CD4-positive, CD25-positive, alpha-beta regulatory T cell (primary cell): Measurements from ENCODE around the gene ADCY6. TPM values are rescaled to one million over a fixed set of nuclear protein-coding genes. Genes with fewer than 3 reads are reported as not detected.

Experiments
- ATAC-seq, 2 donors: fragments of 150-1000 bp; cut with Tn5 transposase; one replicate each; pipeline ENCODE4 v1.10.0; 2021; ENCODE audit warnings: low read depth in 2 of 2, moderate number of reproducible peaks in 2 of 2, moderate library complexity in 1 of 2
- DNase-seq, 3 donors: peaks; one replicate each; pipeline versions ENCODE4 v3.0.0 to v3.0.0-alpha.2; 2012 to 2022; ENCODE audit warnings: mixed read lengths in 1 of 3
- H3K27ac ChIP-seq: one replicate; pipeline ENCODE4 v1.7.0; 2013; ENCODE audit warnings: mild to moderate bottlenecking, low read length; ENCODE audit not compliant: insufficient read depth, poor library complexity, severe bottlenecking
- H3K27me3 ChIP-seq: one replicate; pipeline ENCODE4 v1.7.0; 2013; ENCODE audit warnings: low read length; ENCODE audit not compliant: control insufficient read depth, insufficient read depth
- H3K36me3 ChIP-seq: one replicate; pipeline ENCODE4 v1.7.0; 2013; ENCODE audit warnings: mild to moderate bottlenecking, low read length, moderate library complexity; ENCODE audit not compliant: control insufficient read depth, insufficient read depth
- H3K4me1 ChIP-seq: 2 replicates; pipeline ENCODE4 v1.7.0; 2013; ENCODE audit warnings: mild to moderate bottlenecking, low read length; ENCODE audit not compliant: insufficient read depth, control insufficient read depth, poor library complexity, severe bottlenecking
- H3K4me3 ChIP-seq: one replicate; pipeline ENCODE4 v1.7.0; 2013; ENCODE audit warnings: low read depth, mild to moderate bottlenecking, low read length, moderate library complexity
- H3K9me3 ChIP-seq, 2 experiments: 1 replicate in 1 of 2; 2 replicates in 1 of 2; pipeline ENCODE4 v1.7.0; 2013; ENCODE audit warnings: low read length in 2 of 2, mild to moderate bottlenecking in 1 of 2, moderate library complexity in 1 of 2; ENCODE audit not compliant: control insufficient read depth in 2 of 2
- H3K27ac Mint-ChIP-seq, 3 donors: one replicate each; pipeline ENCODE4 v1.8.0; 2020 to 2022; ENCODE audit warnings: mild to moderate bottlenecking in 3 of 3, mixed read lengths in 3 of 3, moderate library complexity in 2 of 3
- H3K27me3 Mint-ChIP-seq: one replicate; pipeline ENCODE4 v1.8.0; 2022; ENCODE audit warnings: mild to moderate bottlenecking, mixed read lengths
- H3K36me3 Mint-ChIP-seq: one replicate; pipeline ENCODE4 v1.8.0; 2020; ENCODE audit warnings: mixed read lengths
- H3K4me1 Mint-ChIP-seq, 4 donors: one replicate each; pipeline ENCODE4 v1.8.0; 2020 to 2022; ENCODE audit warnings: mixed read lengths in 4 of 4, mild to moderate bottlenecking in 1 of 4
- H3K4me3 Mint-ChIP-seq, 4 donors: one replicate each; pipeline ENCODE4 v1.8.0; 2020 to 2022; ENCODE audit warnings: mild to moderate bottlenecking in 4 of 4, mixed read lengths in 4 of 4, moderate library complexity in 3 of 4
- H3K9me3 Mint-ChIP-seq, 7 donors: one replicate each; pipeline ENCODE4 v1.8.0; 2020 to 2022; ENCODE audit warnings: mixed read lengths in 7 of 7, mild to moderate bottlenecking in 3 of 7, moderate library complexity in 2 of 7
- polyA plus RNA-seq, 4 donors: library from polyadenylated mRNA; unstranded; fragments of 300-500 nt; fragmentation: Illumina TruSeq; gene quantifications; one replicate each; pipeline ENCODE4 v1.2.3, GENCODE V29; 2021
- total RNA-seq: library from RNA; stranded (reverse); gene quantifications from one replicate; pipeline ENCODE4 v1.2.3, GENCODE V29; 2022

The ADCY6 gene
- total and polyA plus RNA-seq, 5 donors from 2014 or later = 0.12 TPM; not detected in 4

- no peaks in the 10 kb centered on the region for H3K9me3 Mint-ChIP-seq
- no peaks in the 10 kb centered on the region for H3K4me1 Mint-ChIP-seq
- H3K27me3 ChIP-seq = no peaks in the 10 kb centered on the region
- H3K36me3 Mint-ChIP-seq = no peaks in the 10 kb centered on the region
- H3K27ac Mint-ChIP-seq = peak overlapping the region in 1 of 3 donors; percentile 31
- no peaks in the 10 kb centered on the region for H3K36me3 ChIP-seq
- peaks cover 4% of the 10 kb centered on the region for H3K27me3 Mint-ChIP-seq
- no peak overlapping the region for H3K27ac ChIP-seq
- no peaks in the 10 kb centered on the region for H3K4me1 ChIP-seq
- no peak for DNase-seq
- no peak overlapping the region for H3K4me3 ChIP-seq
- no peak overlapping the region for H3K4me3 Mint-ChIP-seq
- no peaks in the 10 kb centered on the region for H3K9me3 ChIP-seq
- ATAC-seq = no peak
Observed at GRCh38 chr12:48758737-48759136, 30.2 kb downstream of the ADCY6 start.

DNA sequence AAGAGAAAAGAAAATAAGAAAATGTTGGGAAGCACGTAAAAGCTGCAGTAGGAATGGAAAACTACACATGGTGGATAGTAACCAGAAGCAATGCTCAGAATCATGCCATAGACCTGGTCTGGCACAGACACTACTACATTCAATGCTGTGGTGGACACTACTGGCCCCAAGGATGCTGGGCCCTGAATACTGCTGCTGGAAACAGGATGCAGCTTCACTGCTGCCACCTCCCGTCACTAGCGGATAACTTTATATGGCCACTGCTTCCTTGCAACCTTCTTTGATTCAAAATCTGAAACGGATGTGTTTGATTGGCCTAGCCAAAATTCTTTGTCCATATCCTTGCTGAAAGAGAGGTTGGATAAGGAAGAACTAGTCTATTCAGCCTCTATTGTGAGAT, 30.7 kb downstream of the ADCY6 start:
- Histone ChIP-seq H3K36me3 (no peaks in the 10 kb centered on the region), H3K9me3 (no peaks in the 10 kb centered on the region), H3K27ac (no peak overlapping the region), H3K27me3 (no peaks in the 10 kb centered on the region), H3K4me3 (no peak overlapping the region), H3K4me1 (no peaks in the 10 kb centered on the region)
- no peak overlapping the region for H3K4me3 Mint-ChIP-seq
- H3K27ac Mint-ChIP-seq = no peak overlapping the region
- peaks cover 4% of the 10 kb centered on the region for H3K27me3 Mint-ChIP-seq
- peaks cover 0 to 2% (median 0%) of the 10 kb centered on the region in 4 donors for H3K4me1 Mint-ChIP-seq
- DNase-seq (no peak), ATAC-seq (no peak)
- no peaks in the 10 kb centered on the region for H3K9me3 Mint-ChIP-seq
- no peaks in the 10 kb centered on the region for H3K36me3 Mint-ChIP-seq

DNA sequence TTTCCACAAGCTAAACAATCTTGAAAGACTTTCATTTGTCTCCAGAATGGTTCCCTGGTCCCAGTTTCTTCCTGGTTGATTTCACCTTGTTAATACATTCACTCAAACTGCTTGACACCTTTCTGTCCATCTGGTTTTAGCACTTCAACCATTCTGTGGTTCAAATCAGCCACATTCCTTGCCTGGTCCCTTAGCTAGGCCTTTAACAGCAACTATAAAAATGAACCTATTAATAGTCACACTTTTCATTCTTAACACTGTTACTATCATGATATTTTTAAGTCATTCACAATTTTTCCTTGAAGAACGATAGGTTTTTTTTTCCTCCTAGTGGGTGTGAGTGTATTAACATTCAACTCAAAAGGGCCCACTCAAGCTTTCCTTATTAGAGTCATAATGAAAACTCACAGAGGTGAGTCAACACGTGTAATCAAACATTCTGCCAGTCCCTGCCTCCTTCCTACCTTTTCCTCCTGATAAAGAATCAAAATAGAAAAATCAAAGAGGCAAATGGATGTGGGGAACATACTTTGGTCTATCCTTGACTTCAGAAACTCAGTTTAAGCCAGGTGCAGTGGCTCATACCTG, 38.0 kb downstream of the ADCY6 start:
- H3K27ac ChIP-seq = no peak overlapping the region
- DNase-seq = no peak
- Mint-ChIP-seq H3K27ac (no peak overlapping the region), H3K4me3 (no peak overlapping the region), H3K4me1 (peaks cover 0 to 2% (median 0%) of the 10 kb centered on the region in 4 donors), H3K36me3 (no peaks in the 10 kb centered on the region), H3K9me3 (peaks cover 0 to 1% (median 0%) of the 10 kb centered on the region in 7 donors), H3K27me3 (no peaks in the 10 kb centered on the region)
- H3K4me3 ChIP-seq = no peak overlapping the region
- H3K4me1 ChIP-seq = no peaks in the 10 kb centered on the region
- no peak for ATAC-seq
- H3K27me3 ChIP-seq = no peaks in the 10 kb centered on the region
- H3K36me3 ChIP-seq = no peaks in the 10 kb centered on the region
- H3K9me3 ChIP-seq = no peaks in the 10 kb centered on the region

DNA sequence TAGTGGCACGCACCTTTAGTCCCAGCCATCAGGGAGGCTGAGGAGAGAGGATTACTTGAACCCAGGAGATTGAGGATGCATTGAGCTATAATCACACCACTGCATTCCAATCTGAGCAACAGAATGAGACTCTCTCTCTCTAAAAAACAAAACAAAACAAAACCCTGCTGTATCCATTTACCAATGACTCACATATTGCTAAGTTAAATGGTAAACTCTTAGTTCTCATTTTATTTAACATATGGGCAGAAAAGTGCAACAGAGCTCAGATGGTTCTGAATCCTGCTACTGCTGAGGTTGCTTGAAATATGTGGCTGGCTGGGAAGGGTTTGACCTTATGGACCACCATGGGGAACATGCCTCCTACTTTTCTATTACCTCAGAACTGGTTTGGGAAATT, 38.7 kb downstream of the ADCY6 start:
- H3K36me3 ChIP-seq = no peaks in the 10 kb centered on the region
- H3K4me3 ChIP-seq = no peak overlapping the region
- DNase-seq (no peak), ATAC-seq (no peak)
- Mint-ChIP-seq H3K9me3 (peaks cover 0 to 1% (median 0%) of the 10 kb centered on the region in 7 donors), H3K27ac (no peak overlapping the region), H3K4me3 (no peak overlapping the region), H3K27me3 (no peaks in the 10 kb centered on the region), H3K4me1 (peaks cover 0 to 2% (median 0%) of the 10 kb centered on the region in 4 donors), H3K36me3 (no peaks in the 10 kb centered on the region)
- H3K9me3 ChIP-seq = no peaks in the 10 kb centered on the region
- H3K4me1 ChIP-seq = no peaks in the 10 kb centered on the region
- H3K27ac ChIP-seq = no peak overlapping the region
- H3K27me3 ChIP-seq = no peaks in the 10 kb centered on the region

- Mint-ChIP-seq H3K27me3 (peaks cover 19% of the 10 kb centered on the region), H3K9me3 (peaks cover 0 to 1% (median 0%) of the 10 kb centered on the region in 7 donors), H3K4me1 (no peaks in the 10 kb centered on the region), H3K36me3 (no peaks in the 10 kb centered on the region), H3K4me3 (no peak overlapping the region), H3K27ac (no peak overlapping the region)
- no peaks in the 10 kb centered on the region for H3K9me3 ChIP-seq
- ATAC-seq (no peak), DNase-seq (no peak)
- peaks cover 13% of the 10 kb centered on the region for H3K27me3 ChIP-seq
- no peak overlapping the region for H3K4me3 ChIP-seq
- no peaks in the 10 kb centered on the region for H3K36me3 ChIP-seq
- no peaks in the 10 kb centered on the region for H3K4me1 ChIP-seq
- H3K27ac ChIP-seq = no peak overlapping the region
Observed at GRCh38 chr12:48744251-48745008, 44.5 kb downstream of the ADCY6 start.

DNA sequence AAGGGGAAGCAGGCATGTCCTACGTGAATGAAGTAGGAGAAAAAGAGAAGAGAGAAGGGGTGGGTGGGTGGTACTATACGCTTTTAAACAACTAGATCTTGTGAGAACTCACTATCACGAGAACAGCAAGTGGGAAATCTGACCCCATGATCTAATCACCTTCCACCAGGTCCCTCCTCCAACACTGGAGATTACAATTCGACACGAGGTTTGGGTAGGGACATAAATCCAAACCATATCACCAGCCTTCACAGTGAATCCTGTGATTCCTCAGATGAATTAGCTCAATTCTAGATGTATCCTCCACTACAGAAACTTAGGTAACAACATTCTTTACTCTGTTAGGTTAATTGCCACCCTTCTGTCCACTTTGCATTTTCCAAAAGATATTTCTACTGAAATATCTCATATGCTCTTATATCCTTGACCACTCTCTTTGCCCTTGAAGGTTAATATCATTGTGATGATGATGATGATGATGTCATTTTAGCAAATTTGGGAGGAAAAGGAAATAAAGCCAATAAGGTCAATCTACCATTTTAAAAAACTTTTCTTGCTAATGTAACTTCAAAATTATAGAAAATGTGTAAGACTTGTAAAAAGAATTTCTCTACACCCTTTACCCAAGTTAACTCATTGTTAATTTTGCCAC, 49.1 kb downstream of the ADCY6 start:
- DNase-seq = no peak
- H3K4me3 Mint-ChIP-seq = no peak overlapping the region
- H3K27ac Mint-ChIP-seq = no peak overlapping the region
- peaks cover 38% of the 10 kb centered on the region for H3K27me3 Mint-ChIP-seq
- H3K4me1 ChIP-seq = no peaks in the 10 kb centered on the region
- peaks cover 13% of the 10 kb centered on the region for H3K27me3 ChIP-seq
- no peaks in the 10 kb centered on the region for H3K36me3 Mint-ChIP-seq
- no peaks in the 10 kb centered on the region for H3K9me3 Mint-ChIP-seq
- H3K4me1 Mint-ChIP-seq = no peaks in the 10 kb centered on the region
- no peak overlapping the region for H3K4me3 ChIP-seq
- ATAC-seq = no peak
- no peak overlapping the region for H3K27ac ChIP-seq
- no peaks in the 10 kb centered on the region for H3K9me3 ChIP-seq
- no peaks in the 10 kb centered on the region for H3K36me3 ChIP-seq

- DNase-seq (no peak), ATAC-seq (no peak)
- Histone ChIP-seq H3K4me1 (no peaks in the 10 kb centered on the region), H3K9me3 (no peaks in the 10 kb centered on the region), H3K4me3 (no peak overlapping the region), H3K27ac (no peak overlapping the region), H3K27me3 (peaks cover 11% of the 10 kb centered on the region), H3K36me3 (no peaks in the 10 kb centered on the region)
- Mint-ChIP-seq H3K36me3 (no peaks in the 10 kb centered on the region), H3K27me3 (peaks cover 42% of the 10 kb centered on the region), H3K27ac (no peak overlapping the region), H3K4me1 (no peaks in the 10 kb centered on the region), H3K9me3 (no peaks in the 10 kb centered on the region), H3K4me3 (no peak overlapping the region)
Observed at GRCh38 chr12:48736456-48736855, 52.4 kb downstream of the ADCY6 start.
